GM12878 (cell line): Measurements from ENCODE around the gene NFKBIE. TPM values are rescaled to one million over a fixed set of nuclear protein-coding genes. Genes with fewer than 3 reads are reported as not detected.
A peak's percentile ranks its signal among the peaks of the same experiment; 100 is the strongest.

Experiments used
- ATAC-seq: fragments of 200-7000 bp; cut with Tn5 transposase; 3 replicates; pipeline ENCODE4 v1.9.1; 2020; ENCODE audit warnings: mild to moderate bottlenecking, moderate library complexity
- BruUV-seq: library from RNA; stranded (reverse); fragments of 400-500 nt; replicated peaks from 2 replicates; lab custom pipeline; 2021; lab: Mats Ljungman, UMichigan
- CTCF ChIA-PET: fragments of 300-600 bp; sonication (Branson Sonifier 250); formaldehyde crosslinking; extraction: SDS; loops from one replicate; lab custom pipeline; 2021; ENCODE audit warnings: inconsistent platforms; lab: Yijun Ruan, JAX
- POLR2A ChIA-PET: fragments of 350-600 bp; formaldehyde crosslinking; extraction: SDS; loops from one replicate; lab custom pipeline; 2021; ENCODE audit warnings: inconsistent platforms; lab: Charles Lee
- RAD21 ChIA-PET: fragments of 300-600 bp; sonication (Branson Sonifier 250); formaldehyde crosslinking; loops from one replicate; lab custom pipeline; 2023; ENCODE audit warnings: antibody characterized with exemption; ENCODE audit not compliant: unreplicated experiment; lab: Charles Lee
- SMC1A ChIA-PET: fragments of 300-600 bp; sonication (Branson Sonifier 250); formaldehyde crosslinking; loops from one replicate; lab custom pipeline; 2023; ENCODE audit not compliant: unreplicated experiment, uncharacterized antibody; lab: Charles Lee
- DNase-seq: peaks from one replicate; pipeline ENCODE4 v3.0.0-alpha.2; 2011; ENCODE audit warnings: low read depth, low spot score
- FAIRE-seq: peaks from 3 replicates; lab custom pipeline; 2011; peaks lifted over from hg19 to GRCh38; lab: Jason Lieb, UNC
- H2AFZ ChIP-seq: 2 replicates; pipeline ENCODE4 v1.6.0; 2011; ENCODE audit warnings: low read depth, low read length, control low read depth; ENCODE audit not compliant: control insufficient read depth
- H3K27ac ChIP-seq: 2 replicates; pipeline ENCODE4 v1.5.1; 2011; ENCODE audit warnings: control low read depth; ENCODE audit not compliant: control insufficient read depth, insufficient read depth
- H3K27me3 ChIP-seq, 2 experiments: replicated peaks in 1 of 2; 2 replicates each; pipeline versions ENCODE4 v1.6.0 to v1.6.1; 2011; ENCODE audit warnings: low read length in 1 of 2; ENCODE audit not compliant: control insufficient read depth in 2 of 2, insufficient read depth in 2 of 2
- H3K36me3 ChIP-seq, 2 experiments: 2 replicates each; pipeline ENCODE4 v1.5.1; 2011; ENCODE audit warnings: low read length in 1 of 2; ENCODE audit not compliant: control insufficient read depth in 2 of 2, insufficient read depth in 2 of 2
- H3K4me1 ChIP-seq: 2 replicates; pipeline ENCODE4 v1.6.1; 2011; ENCODE audit warnings: mild to moderate bottlenecking, low read length, moderate library complexity, mixed read lengths; ENCODE audit not compliant: control insufficient read depth, insufficient read depth
- H3K4me2 ChIP-seq: 2 replicates; pipeline ENCODE4 v1.6.0; 2011; ENCODE audit warnings: control low read depth; ENCODE audit not compliant: control insufficient read depth, insufficient read depth
- H3K4me3 ChIP-seq: fragments of 200-600 bp; sonication (generic); 2 replicates; pipeline ENCODE4 v1.5.1; 2016
- H3K79me2 ChIP-seq: 2 replicates; pipeline ENCODE4 v1.6.0; 2011; ENCODE audit warnings: low read length; ENCODE audit not compliant: control insufficient read depth, insufficient read depth
- H3K9ac ChIP-seq: 2 replicates; pipeline ENCODE4 v1.8.0; 2011; ENCODE audit warnings: low read length, control low read depth, mixed read lengths; ENCODE audit not compliant: control insufficient read depth, insufficient read depth
- H3K9me3 ChIP-seq: replicated peaks from 3 replicates; pipeline ENCODE4 v1.5.1; 2011; ENCODE audit warnings: mild to moderate bottlenecking, low read length; ENCODE audit not compliant: control insufficient read depth, insufficient read depth
- H4K20me1 ChIP-seq: 2 replicates; pipeline ENCODE4 v1.6.0; 2011; ENCODE audit not compliant: control insufficient read depth, insufficient read depth
- IKZF2 ChIP-seq, 2 experiments: fragments of 450-650 bp; IDR thresholded peaks; 2 replicates each; pipeline ENCODE4 v1.6.1; 2017; ENCODE audit warnings: mild to moderate bottlenecking in 2 of 2, moderate library complexity in 2 of 2
- MAX ChIP-seq: IDR thresholded peaks from 2 replicates; pipeline ENCODE4 v1.6.1; 2012; ENCODE audit warnings: low read depth, low read length, improper control_type of control experiment
- RELA ChIP-seq: fragments of 450-650 bp; IDR thresholded peaks from 2 replicates; pipeline ENCODE4 v1.8.0; 2014; ENCODE audit warnings: borderline replicate concordance; ENCODE audit not compliant: partially characterized antibody
- REST ChIP-seq: IDR thresholded peaks from 2 replicates; pipeline ENCODE4 v1.6.1; 2012; ENCODE audit warnings: mild to moderate bottlenecking, low read depth, low read length
- SIN3A ChIP-seq: IDR thresholded peaks from 2 replicates; pipeline ENCODE4 v1.6.1; 2012; ENCODE audit warnings: low read depth, low read length, improper control_type of control experiment
- TAF1 ChIP-seq: IDR thresholded peaks from 2 replicates; pipeline ENCODE4 v1.6.1; 2011; ENCODE audit warnings: mild to moderate bottlenecking, low read depth, low read length, borderline replicate concordance
- ZBTB40 ChIP-seq: fragments of 450-650 bp; IDR thresholded peaks from 2 replicates; pipeline ENCODE4 v1.6.1; 2016; ENCODE audit warnings: mild to moderate bottlenecking, moderate library complexity, borderline replicate concordance
- WGBS: methylation state at CpG from one replicate; pipeline ENCODE4 v1.1.6; 2016; ENCODE audit warnings: low lambda C conversion rate; ENCODE audit not compliant: insufficient replicate concordance, insufficient coverage; ENCODE audit errors: missing lambda C conversion rate; 5-methylcytosine and 5-hydroxymethylcytosine counted together
- in situ Hi-C: fragments of 300-500 bp; cut with MboI; formaldehyde crosslinking; loops from 9 replicates; pipeline ENCODE4 v1.14.3; 2018; ENCODE audit warnings: mixed read lengths
- intact Hi-C: fragments of 100-400 bp; cut with micrococcal nuclease; formaldehyde crosslinking; loops from one replicate; pipeline ENCODE4 v1.14.2; 2022; ENCODE audit not compliant: unreplicated experiment
- polyA plus RNA-seq, 11 experiments: library from polyadenylated mRNA; depleted of rRNA in 4 of 11; unstranded in 6 of 11; stranded (reverse) in 5 of 11; fragments of >200 nt; fragmentation: Nextera tagmentation in 4 of 11; fragmentation: Illumina TruSeq in 1 of 11; extraction: Ambion mirVana in 4 of 11; extraction: Trizol in 1 of 11; gene quantifications; 1 replicate in 1 of 11; 2 replicates in 10 of 11; pipeline versions ENCODE4 v1.2.1 to v1.2.3, GENCODE V29; 2011 to 2016; ENCODE audit warnings: inconsistent platforms in 2 of 11, missing spikeins in 2 of 11, low read depth in 1 of 11
- total RNA-seq, 4 experiments: library from RNA; depleted of rRNA in 3 of 4; stranded (reverse); fragments of >200 nt in 3 of 4; fragmentation: Illumina TruSeq in 1 of 4; extraction: Trizol in 1 of 4; gene quantifications; 2 replicates each; pipeline versions ENCODE4 v1.2.1 to v1.2.3, GENCODE V29; 2013 to 2021

Gene NFKBIE
- total and polyA plus RNA-seq, 10 of the 15 experiments (the other 5 are each of a cell fraction or from before 2014, with no cell fraction given): 10.4 to 106 (median 38.8) TPM

GRCh38 chr6:44286285-44286565, 20.9 kb upstream of the NFKBIE start (continued):
- TF ChIP-seq ZBTB40: no peak
- no peak for TF ChIP-seq MAX

GRCh38 chr6:44285552-44286284, 20.4 kb upstream of the NFKBIE start:
- no peaks in the 10 kb centered on the region for H3K9me3 ChIP-seq
- intact Hi-C loops: no loop called here
- SMC1A ChIA-PET: no interaction called here
- no peak for TF ChIP-seq IKZF2 (IDR thresholded peaks at IDR 0.05)
- no peak for TF ChIP-seq RELA
- TF ChIP-seq SIN3A: peak; percentile 38; the same call in 1 of the 2 replicates
- TF ChIP-seq REST: peak; percentile 83
- no peak for TF ChIP-seq TAF1
- TF ChIP-seq, all 136 proteins: peak for 2
- ATAC-seq (no peak), DNase-seq (no peak), FAIRE-seq (no peak)
- no TSS peak for BruUV-seq
- H3K4me2 ChIP-seq: no peak overlapping the region
- no peaks in the 10 kb centered on the region for H3K36me3 ChIP-seq
- H2AFZ ChIP-seq: no peak overlapping the region
- CTCF ChIA-PET: interaction anchor here (4.2 kb wide), 1 partner anchor 17 kb away, joined by 22 read pairs; no protein-coding TSS in a partner anchor
- POLR2A ChIA-PET: no interaction called here
- no peak overlapping the region for H3K27ac ChIP-seq
- whole genome bisulfite sequencing: 54% methylated on average over 25 of the region's 25 CpGs
- RAD21 ChIA-PET: no interaction called here
- H3K27me3 ChIP-seq: peaks cover 0 to 3% of the 10 kb centered on the region in 2 experiments; a peak in 2 of 4 replicates
- in situ Hi-C loops: no loop called here
- H4K20me1 ChIP-seq: no peaks in the 10 kb centered on the region
- no peak overlapping the region for H3K9ac ChIP-seq
- no peaks in the 10 kb centered on the region for H3K79me2 ChIP-seq
- H3K4me3 ChIP-seq: no peak overlapping the region
- no peaks in the 10 kb centered on the region for H3K4me1 ChIP-seq
